B cell (primary cell): ENCODE data around the gene CACNB4. TPM values are rescaled to one million over a fixed set of nuclear protein-coding genes. Genes with fewer than 3 reads are reported as not detected.

Experiments used
- ATAC-seq: fragments of 200-7000 bp; cut with Tn5 transposase; one replicate; pipeline ENCODE4 v1.10.0; 2021; ENCODE audit warnings: low read depth, mild to moderate bottlenecking, moderate number of reproducible peaks, moderate library complexity
- CTCF ChIA-PET: fragments of 350-600 bp; sonication (Branson Sonifier 250); formaldehyde crosslinking; loops from one replicate; lab custom pipeline; 2021; ENCODE audit warnings: antibody characterized with exemption, inconsistent platforms; lab: Charles Lee
- POLR2A ChIA-PET: fragments of 350-600 bp; sonication (Branson Sonifier 250); formaldehyde crosslinking; loops from one replicate; lab custom pipeline; 2021; ENCODE audit warnings: antibody characterized with exemption; lab: Charles Lee
- DNase-seq: peaks from one replicate; pipeline ENCODE4 v3.0.0; 2013
- H2AFZ ChIP-seq: 2 replicates; pipeline ENCODE4 v1.6.1; 2012; ENCODE audit warnings: mild to moderate bottlenecking, low read depth, low read length; ENCODE audit not compliant: insufficient read depth, poor library complexity, severe bottlenecking
- H3K27ac ChIP-seq, 2 donors: 1 replicate in 1 of 2; 2 replicates in 1 of 2; pipeline ENCODE4 v1.5.1; 2012 to 2013; ENCODE audit warnings: low read length in 2 of 2, mild to moderate bottlenecking in 2 of 2, moderate library complexity in 1 of 2
- H3K27me3 ChIP-seq, 4 experiments: fragments of 200-600 bp in 1 of 4; sonication (generic) in 1 of 4; replicated peaks in 1 of 4; 1 replicate in 2 of 4; 2 replicates in 2 of 4; pipeline versions ENCODE4 v1.6.1 to v1.7.0; 2013 to 2016; ENCODE audit warnings: low read length in 3 of 4, mild to moderate bottlenecking in 2 of 4, mixed read lengths in 1 of 4, moderate library complexity in 1 of 4; ENCODE audit not compliant: insufficient read depth in 4 of 4, control insufficient read depth in 3 of 4; ENCODE audit errors: control extremely low read depth in 1 of 4
- H3K36me3 ChIP-seq, 2 experiments: replicated peaks in 1 of 2; 1 replicate in 1 of 2; 2 replicates in 1 of 2; pipeline versions ENCODE4 v1.6.1 to v1.7.1; 2013; ENCODE audit warnings: low read length in 1 of 2; ENCODE audit not compliant: insufficient read depth in 2 of 2, control insufficient read depth in 1 of 2; ENCODE audit errors: control extremely low read depth in 1 of 2, extremely low read depth in 1 of 2
- H3K4me1 ChIP-seq, 2 donors: fragments of 200-600 bp in 1 of 2; sonication (generic) in 1 of 2; 1 replicate in 1 of 2; 2 replicates in 1 of 2; pipeline versions ENCODE4 v1.5.1 to v1.6.1; 2013 to 2017; ENCODE audit warnings: low read length in 2 of 2; ENCODE audit not compliant: control insufficient read depth in 2 of 2, insufficient read depth in 2 of 2
- H3K4me2 ChIP-seq: replicated peaks from 2 replicates; pipeline ENCODE3; 2012; ENCODE audit warnings: mild to moderate bottlenecking, low read depth, low read length; ENCODE audit not compliant: poor library complexity, severe bottlenecking
- H3K4me3 ChIP-seq, 5 experiments: fragments of 200-600 bp in 1 of 5; sonication (generic) in 1 of 5; 1 replicate in 3 of 5; 2 replicates in 2 of 5; pipeline versions ENCODE4 v1.5.1 to v1.7.0; 2011 to 2016; ENCODE audit warnings: low read length in 4 of 5, mild to moderate bottlenecking in 4 of 5, low read depth in 2 of 5, control low read depth in 1 of 5, moderate library complexity in 1 of 5; ENCODE audit not compliant: insufficient read depth in 1 of 5; ENCODE audit errors: control extremely low read depth in 1 of 5, extremely low read depth in 1 of 5
- H3K79me2 ChIP-seq: fragments of 200-600 bp; sonication (generic); one replicate; pipeline ENCODE4 v1.6.0; 2016; ENCODE audit warnings: low read length; ENCODE audit not compliant: control insufficient read depth, insufficient read depth
- H3K9ac ChIP-seq: fragments of 200-600 bp; sonication (generic); 2 replicates; pipeline ENCODE4 v1.6.1; 2017; ENCODE audit warnings: mild to moderate bottlenecking, low read length, moderate library complexity
- H3K9me3 ChIP-seq, 3 donors: one replicate each; pipeline versions ENCODE4 v1.6.1 to v1.7.1; 2013; ENCODE audit warnings: low read length in 2 of 3; ENCODE audit not compliant: control insufficient read depth in 2 of 3, insufficient read depth in 1 of 3; ENCODE audit errors: control extremely low read depth in 1 of 3
- H4K20me1 ChIP-seq: 2 replicates; pipeline ENCODE4 v1.6.0; 2012; ENCODE audit warnings: mild to moderate bottlenecking, low read length; ENCODE audit not compliant: insufficient read depth, control insufficient read depth, poor library complexity, severe bottlenecking
- H3K27ac Mint-ChIP-seq: one replicate; pipeline ENCODE4 v1.8.0; 2021; ENCODE audit warnings: mixed read lengths
- H3K27me3 Mint-ChIP-seq: one replicate; pipeline ENCODE4 v1.8.0; 2021; ENCODE audit warnings: mixed read lengths
- H3K4me1 Mint-ChIP-seq: one replicate; pipeline ENCODE4 v1.8.0; 2021; ENCODE audit warnings: mixed read lengths
- H3K4me3 Mint-ChIP-seq: one replicate; pipeline ENCODE4 v1.8.0; 2021; ENCODE audit warnings: mixed read lengths
- H3K9me3 Mint-ChIP-seq: one replicate; pipeline ENCODE4 v1.8.0; 2022; ENCODE audit warnings: mixed read lengths; ENCODE audit not compliant: insufficient read depth
- EZH2 ChIP-seq: IDR thresholded peaks from 2 replicates; pipeline ENCODE4 v1.6.1; 2012; ENCODE audit warnings: borderline replicate concordance, low read depth, mild to moderate bottlenecking, moderate library complexity, low read length; ENCODE audit not compliant: insufficient read depth, poor library complexity, severe bottlenecking
- WGBS: methylation state at CpG from one replicate; pipeline ENCODE4 v1.1.5; 2013; ENCODE audit warnings: missing lambda C conversion rate; ENCODE audit not compliant: insufficient coverage; 5-methylcytosine and 5-hydroxymethylcytosine counted together
- intact Hi-C: fragments of 100-400 bp; cut with micrococcal nuclease; formaldehyde crosslinking; loops from one replicate; pipeline ENCODE4 v1.10.0; 2022
- polyA plus RNA-seq: library from polyadenylated mRNA; depleted of rRNA; stranded (reverse); fragments of >200 nt; gene quantifications from 2 replicates; pipeline ENCODE4 v1.2.3, GENCODE V29; 2012
- total RNA-seq, 2 donors: library from RNA; stranded (reverse); fragments of 120-200 nt in 1 of 2; gene quantifications; 1 replicate in 1 of 2; 2 replicates in 1 of 2; pipeline versions ENCODE4 v1.2.3 to v1.2.4, GENCODE V29; 2013 to 2022
- TF ChIP-seq, protein P1 (sequence below): fragments of 200-600 bp; IDR thresholded peaks from one replicate; pipeline ENCODE4 v1.8.0; 2022; ENCODE audit warnings: antibody characterized with exemption, mild to moderate bottlenecking

Gene CACNB4
- total and polyA plus RNA-seq, 2 donors (not counting 1 experiment from before 2014, with no cell fraction given), result 0.12 to 1.4 TPM

DNA sequence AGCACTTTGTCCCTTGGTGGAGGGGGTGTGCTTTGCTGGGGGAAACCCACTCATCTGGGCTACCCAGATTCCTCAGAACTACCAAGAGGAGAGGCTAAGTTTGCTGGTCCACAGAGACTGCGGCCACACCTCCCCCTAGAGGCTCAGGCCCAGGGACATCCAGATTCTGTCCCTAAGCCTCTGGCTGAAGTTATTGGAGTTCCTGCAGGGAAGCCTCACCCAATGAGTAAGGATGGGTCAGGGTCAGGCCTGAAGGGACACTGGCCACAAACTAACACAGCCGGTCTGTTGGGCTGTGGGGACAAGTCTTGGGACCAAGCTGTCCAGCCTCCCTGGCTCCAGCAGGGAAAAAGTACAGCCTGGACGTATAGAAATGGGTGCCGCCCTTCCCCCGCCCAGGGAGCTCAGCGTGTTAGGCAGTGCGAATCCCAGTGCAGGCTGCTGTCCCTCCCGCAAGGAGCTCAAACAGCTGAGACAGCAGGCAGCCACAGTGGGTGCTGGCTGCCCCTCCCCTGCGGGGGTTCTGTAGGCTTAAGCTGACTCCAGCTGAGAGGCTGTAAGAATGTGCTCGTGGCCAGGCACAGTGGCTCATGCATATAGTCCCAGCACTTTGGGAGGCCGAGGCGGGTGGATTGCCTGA is 183.7 kb downstream of the CACNB4 start:
- ChIA-PET CTCF (interaction anchor here (0.8 kb wide), 1 partner anchor 109 kb away, joined by 3 read pairs; no protein-coding TSS in a partner anchor), POLR2A (no interaction called here)
- Histone ChIP-seq H3K4me2 (no peak overlapping the region), H4K20me1 (no peaks in the 10 kb centered on the region), H3K79me2 (no peaks in the 10 kb centered on the region), H3K4me1 (peaks cover 9 to 33% of the 10 kb centered on the region in 2 donors), H3K27me3 (peaks cover 0 to 3% (median under 1%) of the 10 kb centered on the region in 4 experiments), H3K9ac (no peak overlapping the region), H3K27ac (no peak overlapping the region), H2AFZ (no peak overlapping the region), H3K36me3 (no peaks in the 10 kb centered on the region), H3K4me3 (no peak overlapping the region), H3K9me3 (no peaks in the 10 kb centered on the region)
- Mint-ChIP-seq H3K27me3 (peaks cover 20% of the 10 kb centered on the region), H3K9me3 (peaks cover 4% of the 10 kb centered on the region), H3K4me3 (no peak overlapping the region), H3K4me1 (peaks cover 38% of the 10 kb centered on the region), H3K27ac (no peak overlapping the region)
- intact Hi-C loops, result no loop called here
- no peak for ATAC-seq
- TF ChIP-seq, protein P1, sequence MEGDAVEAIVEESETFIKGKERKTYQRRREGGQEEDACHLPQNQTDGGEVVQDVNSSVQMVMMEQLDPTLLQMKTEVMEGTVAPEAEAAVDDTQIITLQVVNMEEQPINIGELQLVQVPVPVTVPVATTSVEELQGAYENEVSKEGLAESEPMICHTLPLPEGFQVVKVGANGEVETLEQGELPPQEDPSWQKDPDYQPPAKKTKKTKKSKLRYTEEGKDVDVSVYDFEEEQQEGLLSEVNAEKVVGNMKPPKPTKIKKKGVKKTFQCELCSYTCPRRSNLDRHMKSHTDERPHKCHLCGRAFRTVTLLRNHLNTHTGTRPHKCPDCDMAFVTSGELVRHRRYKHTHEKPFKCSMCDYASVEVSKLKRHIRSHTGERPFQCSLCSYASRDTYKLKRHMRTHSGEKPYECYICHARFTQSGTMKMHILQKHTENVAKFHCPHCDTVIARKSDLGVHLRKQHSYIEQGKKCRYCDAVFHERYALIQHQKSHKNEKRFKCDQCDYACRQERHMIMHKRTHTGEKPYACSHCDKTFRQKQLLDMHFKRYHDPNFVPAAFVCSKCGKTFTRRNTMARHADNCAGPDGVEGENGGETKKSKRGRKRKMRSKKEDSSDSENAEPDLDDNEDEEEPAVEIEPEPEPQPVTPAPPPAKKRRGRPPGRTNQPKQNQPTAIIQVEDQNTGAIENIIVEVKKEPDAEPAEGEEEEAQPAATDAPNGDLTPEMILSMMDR, result no peak
- TF ChIP-seq EZH2, result no peak
- DNase-seq, result no peak
- WGBS, result 97% methylated on average over 8 of the region's 12 CpGs

DNA sequence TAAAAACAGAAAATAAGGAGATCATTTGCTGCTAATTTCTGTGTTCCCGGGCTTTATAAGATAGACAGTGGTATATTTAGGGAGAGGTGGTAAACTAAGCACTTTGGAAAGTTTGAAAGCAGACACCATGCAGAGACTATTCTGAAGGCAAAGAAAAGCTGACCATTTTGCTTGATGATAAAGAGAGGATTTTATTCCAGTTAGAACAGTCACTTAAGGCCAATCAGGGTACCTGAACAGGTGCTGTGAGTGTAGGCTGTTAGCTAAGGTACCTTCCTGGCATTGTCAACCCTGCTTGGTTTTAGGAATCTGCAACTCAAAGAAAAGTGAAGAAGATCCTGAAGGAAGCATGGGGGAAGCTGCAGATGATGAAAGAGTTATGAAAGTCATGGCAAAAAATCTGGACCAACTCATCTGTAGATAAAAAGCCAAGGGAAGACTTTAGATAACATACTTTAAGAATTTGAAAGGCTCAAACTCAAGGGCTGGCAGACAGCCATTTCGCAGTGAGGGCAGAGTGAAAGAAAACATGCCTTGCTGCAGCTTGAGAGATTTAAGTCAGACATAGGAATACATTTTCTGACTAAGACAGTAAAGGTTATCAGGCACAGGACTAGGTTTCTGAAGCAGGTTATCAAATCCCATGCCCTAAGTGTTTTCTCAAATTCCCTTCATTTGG is 190.5 kb downstream of the CACNB4 start:
- POLR2A ChIA-PET, result no interaction called here
- peaks cover 0 to 4% of the 10 kb centered on the region in 2 donors for H3K4me1 ChIP-seq

More for the DNA sequence above, 190.5 kb downstream of the CACNB4 start:
- H3K27me3 ChIP-seq, result peaks cover 0 to 2% (median 0%) of the 10 kb centered on the region in 4 experiments
- DNase-seq (no peak), ATAC-seq (no peak)
- H3K36me3 ChIP-seq, result no peaks in the 10 kb centered on the region
- H3K9me3 Mint-ChIP-seq, result peaks cover 4% of the 10 kb centered on the region
- no peak overlapping the region for H3K27ac Mint-ChIP-seq
- 92% methylated on average over 2 of the region's 2 CpGs for WGBS
- H3K4me1 Mint-ChIP-seq, result peaks cover 11% of the 10 kb centered on the region
- H3K4me2 ChIP-seq, result no peak overlapping the region
- no peaks in the 10 kb centered on the region for H3K9me3 ChIP-seq
- no peaks in the 10 kb centered on the region for H4K20me1 ChIP-seq
- H3K27me3 Mint-ChIP-seq, result peaks cover 10% of the 10 kb centered on the region
- intact Hi-C loops, result no loop called here
- CTCF ChIA-PET, result no interaction called here
- TF ChIP-seq, protein P1, result no peak
- TF ChIP-seq EZH2, result no peak
- H3K4me3 ChIP-seq, result no peak overlapping the region
- no peak overlapping the region for H3K27ac ChIP-seq
- no peaks in the 10 kb centered on the region for H3K79me2 ChIP-seq
- no peak overlapping the region for H3K9ac ChIP-seq
- no peak overlapping the region for H3K4me3 Mint-ChIP-seq
- H2AFZ ChIP-seq, result no peak overlapping the region
